IPS DF 19.7 (cell line): Measurements from ENCODE around the gene RCC1.
"Not testable (repeated sequence)": the region's sequence is repeated elsewhere in the genome, so short reads cannot be mapped to it uniquely, and the experiment has no call there.

Experiments used
- DNase-seq: peaks from one replicate; pipeline ENCODE4 v3.0.0-alpha.2; 2013; ENCODE audit warnings: low read depth, low spot score

RCC1 gene

GRCh38 chr1:28510970-28511440 is 5.2 kb downstream of the RCC1 start:
- no peak for DNase-seq

- no peak for DNase-seq
Observed at GRCh38 chr1:28512058-28512611, 6.3 kb downstream of the RCC1 start.

- not testable (repeated sequence) for DNase-seq
Observed at GRCh38 chr1:28514445-28514933, 8.6 kb downstream of the RCC1 start.

- DNase-seq = no peak
Observed at GRCh38 chr1:28516518-28516956, 10.7 kb downstream of the RCC1 start.

- DNase-seq = no peak
Observed at GRCh38 chr1:28517649-28517999, 11.8 kb downstream of the RCC1 start.

- DNase-seq = no peak
Observed at GRCh38 chr1:28518000-28518744, 12.3 kb downstream of the RCC1 start.

GRCh38 chr1:28518745-28519341 is 13.0 kb downstream of the RCC1 start:
- DNase-seq = no peak

- DNase-seq = no peak
Observed at GRCh38 chr1:28519946-28520725, 14.3 kb downstream of the RCC1 start.

GRCh38 chr1:28520796-28521195 is 15.0 kb downstream of the RCC1 start:
- DNase-seq = not testable (repeated sequence)

- no peak for DNase-seq
Observed at GRCh38 chr1:28521502-28522164, 15.8 kb downstream of the RCC1 start.

- DNase-seq = not testable (repeated sequence)
Observed at GRCh38 chr1:28522537-28522936, 16.7 kb downstream of the RCC1 start.

GRCh38 chr1:28525002-28525642 is 19.3 kb downstream of the RCC1 start:
- not testable (repeated sequence) for DNase-seq

- DNase-seq = no peak
Observed at GRCh38 chr1:28526886-28527285, 21.0 kb downstream of the RCC1 start.

- no peak for DNase-seq
Observed at GRCh38 chr1:28530456-28530855, 24.6 kb downstream of the RCC1 start.

- no peak for DNase-seq
Observed at GRCh38 chr1:28534671-28535070, 28.8 kb downstream of the RCC1 start.

- DNase-seq = no peak
Observed at GRCh38 chr1:28535180-28535579, 29.3 kb downstream of the RCC1 start.

GRCh38 chr1:28537457-28538199 is 31.8 kb downstream of the RCC1 start:
- DNase-seq = no peak

- no peak for DNase-seq
Observed at GRCh38 chr1:28538286-28538685, 32.4 kb downstream of the RCC1 start.

GRCh38 chr1:28540651-28541050 is 34.8 kb downstream of the RCC1 start:
- DNase-seq = no peak

GRCh38 chr1:28541414-28542015 is 35.7 kb downstream of the RCC1 start:
- not testable (repeated sequence) for DNase-seq
